SK-N-SH (cell line): ENCODE results near the gene EVX1. TPM values are rescaled to one million over a fixed set of nuclear protein-coding genes. Genes with fewer than 3 reads are reported as not detected.
A peak's percentile ranks its signal among the peaks of the same experiment; 100 is the strongest.

ENCODE experiments used
- CTCF ChIA-PET: fragments of 300-600, 350-600 bp; formaldehyde crosslinking; extraction: SDS; loops from one replicate; lab custom pipeline; 2021; lab: Yijun Ruan, JAX
- POLR2A ChIA-PET: fragments of 350-600 bp; sonication (Branson Sonifier 250); formaldehyde crosslinking; extraction: SDS; loops from one replicate; lab custom pipeline; 2020; ENCODE audit warnings: antibody characterized with exemption, inconsistent platforms; lab: Yijun Ruan, JAX
- DNase-seq: peaks from one replicate; pipeline ENCODE4 v3.0.0; 2012
- H2AFZ ChIP-seq: fragments of 200-600 bp; sonication (generic); 2 replicates; pipeline ENCODE4 v1.8.1; 2016; ENCODE audit warnings: antibody characterized with exemption, mild to moderate bottlenecking, low read depth
- H3F3A ChIP-seq: fragments of 200-600 bp; sonication (generic); replicated peaks from 2 replicates; pipeline ENCODE3; 2016; ENCODE audit warnings: antibody characterized with exemption, mild to moderate bottlenecking; ENCODE audit not compliant: insufficient read depth
- H3K27ac ChIP-seq, 2 experiments: fragments of 200-500 bp in 1 of 2; fragments of 200-600 bp in 1 of 2; sonication (Bioruptor generic) in 1 of 2; sonication (generic), shearing (Covaris generic) in 1 of 2; 2 replicates each; pipeline versions ENCODE4 v1.5.1 to v1.6.1; 2014 to 2016; ENCODE audit warnings: low read depth in 2 of 2, inconsistent platforms in 1 of 2, low read length in 1 of 2, mild to moderate bottlenecking in 1 of 2, mixed read lengths in 1 of 2
- H3K27me3 ChIP-seq: fragments of 200-600 bp; sonication (generic), shearing (Covaris generic); 2 replicates; pipeline ENCODE4 v1.6.1; 2016; ENCODE audit warnings: mixed run types; ENCODE audit not compliant: insufficient read depth
- H3K36me3 ChIP-seq, 2 experiments: fragments of 200-500 bp in 1 of 2; fragments of 200-600 bp in 1 of 2; sonication (Bioruptor generic) in 1 of 2; sonication (generic) in 1 of 2; replicated peaks in 1 of 2; 2 replicates each; pipeline versions ENCODE3 to v1.5.1; 2014 to 2016; ENCODE audit warnings: low read length in 1 of 2, mild to moderate bottlenecking in 1 of 2; ENCODE audit not compliant: insufficient read depth in 2 of 2, control insufficient read depth in 1 of 2
- H3K4me1 ChIP-seq, 2 experiments: fragments of 200-500 bp in 1 of 2; fragments of 200-600 bp in 1 of 2; sonication (Bioruptor generic) in 1 of 2; sonication (generic), shearing (Covaris generic) in 1 of 2; 2 replicates each; pipeline versions ENCODE4 v1.5.1 to v1.6.1; 2014 to 2016; ENCODE audit warnings: low read depth in 1 of 2, low read length in 1 of 2, mixed run types in 1 of 2; ENCODE audit not compliant: insufficient read depth in 2 of 2, control insufficient read depth in 1 of 2
- H3K4me2 ChIP-seq: fragments of 200-600 bp; sonication (generic), shearing (Covaris generic); 2 replicates; pipeline ENCODE4 v1.6.1; 2017; ENCODE audit warnings: mixed run types
- H3K4me3 ChIP-seq, 2 experiments: fragments of 200-500 bp in 1 of 2; fragments of 200-600 bp in 1 of 2; sonication (Bioruptor generic) in 1 of 2; sonication (generic), shearing (Covaris generic) in 1 of 2; 2 replicates each; pipeline versions ENCODE4 v1.5.1 to v1.8.1; 2014 to 2016; ENCODE audit warnings: low read depth in 2 of 2, inconsistent platforms in 1 of 2, low read length in 1 of 2, mild to moderate bottlenecking in 1 of 2, mixed read lengths in 1 of 2, moderate library complexity in 1 of 2
- H3K79me2 ChIP-seq: fragments of 200-600 bp; sonication (generic); 2 replicates; pipeline ENCODE4 v1.8.1; 2017; ENCODE audit warnings: mild to moderate bottlenecking; ENCODE audit not compliant: insufficient read depth
- H3K9ac ChIP-seq: fragments of 200-600 bp; sonication (generic); 2 replicates; pipeline ENCODE4 v1.6.1; 2017; ENCODE audit warnings: mixed run types
- H3K9me2 ChIP-seq: fragments of 200-600 bp; sonication (generic); 2 replicates; pipeline ENCODE4 v1.6.1; 2017; ENCODE audit warnings: mixed run types
- H3K9me3 ChIP-seq: fragments of 200-600 bp; sonication (generic); 2 replicates; pipeline ENCODE4 v1.6.1; 2017; ENCODE audit warnings: mixed run types, mild to moderate bottlenecking, moderate library complexity
- H4K20me1 ChIP-seq: fragments of 200-600 bp; sonication (generic); 2 replicates; pipeline ENCODE4 v1.6.1; 2017; ENCODE audit warnings: mild to moderate bottlenecking, mixed run types; ENCODE audit not compliant: insufficient read depth
- CHD2 ChIP-seq: fragments of 150-350 bp; IDR thresholded peaks from 2 replicates; pipeline ENCODE4 v1.6.1; 2018; ENCODE audit warnings: low read length; ENCODE audit not compliant: partially characterized antibody
- ELF1 ChIP-seq: IDR thresholded peaks from 2 replicates; pipeline ENCODE4 v1.4.0; 2012
- EP300 ChIP-seq, 2 experiments: IDR thresholded peaks; 2 replicates each; pipeline versions ENCODE4 v1.4.0 to v1.6.1; 2012; ENCODE audit warnings: borderline replicate concordance in 1 of 2, low read depth in 1 of 2, low read length in 1 of 2
- EZH2phosphoT487 ChIP-seq: fragments of 200-600 bp; sonication (generic); IDR thresholded peaks from 2 replicates; pipeline ENCODE4 v1.6.1; 2017; ENCODE audit warnings: low read depth, mixed run types, mild to moderate bottlenecking, antibody characterized with exemption, moderate library complexity, borderline replicate concordance
- FOSL2 ChIP-seq: IDR thresholded peaks from 2 replicates; pipeline ENCODE4 v1.4.0; 2012; ENCODE audit warnings: low read depth, mild to moderate bottlenecking, moderate library complexity, borderline replicate concordance
- FOXJ3 ChIP-seq: sonication (generic); formaldehyde crosslinking; IDR thresholded peaks from 2 replicates; pipeline ENCODE4 v1.5.1; 2020; ENCODE audit warnings: mild to moderate bottlenecking, missing genetic modification reagents
- GABPA ChIP-seq: IDR thresholded peaks from 2 replicates; pipeline ENCODE4 v1.4.0; 2012; ENCODE audit warnings: low read depth, mild to moderate bottlenecking
- MAX ChIP-seq: IDR thresholded peaks from 2 replicates; pipeline ENCODE4 v1.4.0; 2012; ENCODE audit warnings: low read depth
- MEF2A ChIP-seq: IDR thresholded peaks from 2 replicates; pipeline ENCODE4 v1.4.0; 2012; ENCODE audit warnings: low read depth, borderline replicate concordance
- NRF1 ChIP-seq: IDR thresholded peaks from 2 replicates; pipeline ENCODE4 v1.6.1; 2012; ENCODE audit warnings: low read depth, mild to moderate bottlenecking, low read length
- RFX5 ChIP-seq: IDR thresholded peaks from 2 replicates; pipeline ENCODE4 v1.6.1; 2012; ENCODE audit warnings: mild to moderate bottlenecking, improper control_type of control experiment, low read length
- SIN3A ChIP-seq: IDR thresholded peaks from 2 replicates; pipeline ENCODE4 v1.6.1; 2012; ENCODE audit warnings: low read depth, mild to moderate bottlenecking, low read length, moderate library complexity, borderline replicate concordance
- SMC3 ChIP-seq: IDR thresholded peaks from 2 replicates; pipeline ENCODE4 v1.6.1; 2012; ENCODE audit warnings: low read depth, low read length, improper control_type of control experiment
- TAF1 ChIP-seq: IDR thresholded peaks from 2 replicates; pipeline ENCODE4 v1.6.1; 2012; ENCODE audit warnings: low read depth, mild to moderate bottlenecking, low read length, moderate library complexity, borderline replicate concordance
- TCF12 ChIP-seq: IDR thresholded peaks from 2 replicates; pipeline ENCODE4 v1.4.0; 2012
- YY1 ChIP-seq: IDR thresholded peaks from 2 replicates; pipeline ENCODE4 v1.4.0; 2012; ENCODE audit warnings: low read depth, mild to moderate bottlenecking
- ZBTB33 ChIP-seq: IDR thresholded peaks from 2 replicates; pipeline ENCODE4 v1.4.0; 2012; ENCODE audit warnings: low read depth, borderline replicate concordance
- WGBS: methylation state at CpG from one replicate; pipeline ENCODE4 v1.1.6; 2017; ENCODE audit warnings: low lambda C conversion rate; 5-methylcytosine and 5-hydroxymethylcytosine counted together
- polyA plus RNA-seq, 3 experiments: library from polyadenylated mRNA; depleted of rRNA; stranded (reverse); fragments of >200 nt; gene quantifications; 2 replicates each; pipeline ENCODE4 v1.2.3, GENCODE V29; 2012
- TF ChIP-seq, protein P1 (sequence below): fragments of 150-350 bp; IDR thresholded peaks from 2 replicates; pipeline ENCODE4 v1.6.1; 2017; ENCODE audit warnings: antibody characterized with exemption, low read length, low read depth, borderline replicate concordance
- TF ChIP-seq, protein P2 (sequence below): IDR thresholded peaks from 2 replicates; pipeline ENCODE4; 2012
- TF ChIP-seq, protein P3 (sequence below): IDR thresholded peaks from 2 replicates; pipeline ENCODE4 v1.4.0; 2012; ENCODE audit warnings: low read depth, borderline replicate concordance

The EVX1 gene
- polyA plus RNA-seq, 1 of the 3 experiments (the other 2 are of a cell fraction), result not detected

GRCh38 chr7:27247000-27247399 lies 4.4 kb downstream of the EVX1 start (continued):
- TF ChIP-seq, protein P1, sequence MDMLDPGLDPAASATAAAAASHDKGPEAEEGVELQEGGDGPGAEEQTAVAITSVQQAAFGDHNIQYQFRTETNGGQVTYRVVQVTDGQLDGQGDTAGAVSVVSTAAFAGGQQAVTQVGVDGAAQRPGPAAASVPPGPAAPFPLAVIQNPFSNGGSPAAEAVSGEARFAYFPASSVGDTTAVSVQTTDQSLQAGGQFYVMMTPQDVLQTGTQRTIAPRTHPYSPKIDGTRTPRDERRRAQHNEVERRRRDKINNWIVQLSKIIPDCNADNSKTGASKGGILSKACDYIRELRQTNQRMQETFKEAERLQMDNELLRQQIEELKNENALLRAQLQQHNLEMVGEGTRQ, result no peak

- H3K27me3 ChIP-seq, result peaks cover 100% of the 10 kb centered on the region
- H3K9me2 ChIP-seq, result no peaks in the 10 kb centered on the region
- 6% methylated on average over 4 of the region's 4 CpGs for WGBS
- TF ChIP-seq GABPA (no peak), EZH2phosphoT487 (no peak), YY1 (no peak), NRF1 (no peak), SIN3A (no peak), MEF2A (no peak), SMC3 (no peak), MAX (no peak), FOXJ3 (CRISPR knock-in tag) (no peak), ZBTB33 (no peak), TAF1 (no peak), ELF1 (no peak), RFX5 (no peak), TCF12 (no peak), EP300 (IDR thresholded peaks at IDR 0.05; ENCODE audit: borderline replicate concordance in 1 of 2, low read depth in 1 of 2, low read length in 1 of 2) (no peak), CHD2 (no peak), FOSL2 (no peak)
- TF ChIP-seq, protein P2, sequence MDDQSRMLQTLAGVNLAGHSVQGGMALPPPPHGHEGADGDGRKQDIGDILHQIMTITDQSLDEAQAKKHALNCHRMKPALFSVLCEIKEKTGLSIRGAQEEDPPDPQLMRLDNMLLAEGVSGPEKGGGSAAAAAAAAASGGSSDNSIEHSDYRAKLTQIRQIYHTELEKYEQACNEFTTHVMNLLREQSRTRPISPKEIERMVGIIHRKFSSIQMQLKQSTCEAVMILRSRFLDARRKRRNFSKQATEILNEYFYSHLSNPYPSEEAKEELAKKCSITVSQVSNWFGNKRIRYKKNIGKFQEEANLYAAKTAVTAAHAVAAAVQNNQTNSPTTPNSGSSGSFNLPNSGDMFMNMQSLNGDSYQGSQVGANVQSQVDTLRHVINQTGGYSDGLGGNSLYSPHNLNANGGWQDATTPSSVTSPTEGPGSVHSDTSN, result no peak
- TF ChIP-seq, protein P3, sequence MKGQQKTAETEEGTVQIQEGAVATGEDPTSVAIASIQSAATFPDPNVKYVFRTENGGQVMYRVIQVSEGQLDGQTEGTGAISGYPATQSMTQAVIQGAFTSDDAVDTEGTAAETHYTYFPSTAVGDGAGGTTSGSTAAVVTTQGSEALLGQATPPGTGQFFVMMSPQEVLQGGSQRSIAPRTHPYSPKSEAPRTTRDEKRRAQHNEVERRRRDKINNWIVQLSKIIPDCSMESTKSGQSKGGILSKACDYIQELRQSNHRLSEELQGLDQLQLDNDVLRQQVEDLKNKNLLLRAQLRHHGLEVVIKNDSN, result no peak
- TF ChIP-seq, protein P1, result no peak
- H2AFZ ChIP-seq, result no peak overlapping the region
- ChIA-PET CTCF (interaction anchor here (0.6 to 1.9 kb wide), 9 partner anchors 9 to 849 kb away, joined by 3 to 7 read pairs (median 3); no protein-coding TSS in a partner anchor), POLR2A (no interaction called here)
- H4K20me1 ChIP-seq, result no peaks in the 10 kb centered on the region; the same call in 1 of the 2 replicates
- H3K9ac ChIP-seq, result no peak overlapping the region
- H3K36me3 ChIP-seq, result no peaks in the 10 kb centered on the region
- peaks cover 3% of the 10 kb centered on the region for H3F3A ChIP-seq
- H3K79me2 ChIP-seq, result no peaks in the 10 kb centered on the region
- no peak overlapping the region for H3K27ac ChIP-seq
- peak; percentile 10 for DNase-seq
- no peaks in the 10 kb centered on the region; a peak in 1 of 4 replicates for H3K4me1 ChIP-seq
- H3K4me2 ChIP-seq, result no peak overlapping the region
- H3K4me3 ChIP-seq, result no peak overlapping the region
- no peaks in the 10 kb centered on the region for H3K9me3 ChIP-seq
Observed at GRCh38 chr7:27247452-27248426, 5.1 kb downstream of the EVX1 start.
